Activated CD4-positive, alpha-beta T cell treated with anti-CD3 and anti-CD28 coated beads for 1 hour (primary cell): ENCODE data around the gene CACNA1G.

Experiments
- DNase-seq: peaks from one replicate; pipeline ENCODE4 v3.0.0-alpha.2; 2020

CACNA1G gene

DNA sequence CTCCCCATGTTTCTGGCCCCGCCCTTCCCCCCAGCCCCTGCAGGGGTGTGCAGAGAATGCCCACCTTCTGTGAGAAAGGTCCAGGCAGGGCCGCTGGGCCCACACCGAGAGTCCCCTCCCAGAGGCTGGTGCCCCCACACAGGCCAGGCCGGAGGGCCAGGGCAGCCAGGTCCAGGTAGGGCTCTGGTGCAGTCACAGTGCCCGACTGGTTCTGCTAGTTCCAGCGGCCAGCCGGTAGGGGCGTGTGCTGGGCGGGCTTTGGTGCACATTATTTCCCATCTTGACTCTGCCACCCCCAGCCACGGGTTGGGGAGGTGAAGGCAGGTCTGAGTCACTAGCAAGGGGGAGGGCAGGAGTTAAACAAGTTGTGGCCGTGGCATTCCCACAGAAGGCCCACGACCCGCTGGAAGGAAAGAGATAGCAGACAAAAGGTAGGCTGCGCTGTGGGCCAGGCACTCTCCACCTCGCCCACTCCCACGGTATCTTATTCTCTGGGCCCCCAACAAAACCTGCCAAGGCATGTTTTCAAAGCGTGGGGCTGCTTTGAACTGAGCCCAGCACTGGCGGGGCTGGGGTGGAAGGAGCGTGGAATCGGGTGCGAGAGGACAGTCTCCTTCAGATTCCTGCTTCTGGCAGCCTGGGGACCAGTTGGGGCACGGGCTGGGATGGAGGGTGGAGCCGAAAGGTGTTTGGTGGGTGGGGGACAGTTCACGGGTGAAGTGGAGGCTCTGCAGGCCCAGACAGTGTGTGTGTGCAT lies 26.1 kb upstream of the CACNA1G start:
- no peak for DNase-seq

DNA sequence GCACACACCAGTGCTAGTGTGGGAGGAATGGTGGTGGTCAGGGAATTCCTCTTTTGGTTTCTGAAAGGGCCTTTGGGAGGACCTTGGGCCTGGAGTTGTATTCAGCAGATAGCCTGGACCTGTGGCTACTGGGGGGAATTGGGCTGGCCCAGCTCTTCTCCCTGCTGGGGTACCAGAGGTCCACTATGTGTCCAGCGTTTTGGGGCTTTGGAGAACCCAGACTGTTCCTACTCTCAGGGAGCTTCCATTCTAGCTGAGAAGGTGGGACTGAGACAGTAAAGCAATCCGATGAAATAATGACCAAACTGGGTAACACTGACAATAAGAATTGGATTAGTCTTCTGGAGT lies 25.6 kb upstream of the CACNA1G start:
- no peak for DNase-seq

DNA sequence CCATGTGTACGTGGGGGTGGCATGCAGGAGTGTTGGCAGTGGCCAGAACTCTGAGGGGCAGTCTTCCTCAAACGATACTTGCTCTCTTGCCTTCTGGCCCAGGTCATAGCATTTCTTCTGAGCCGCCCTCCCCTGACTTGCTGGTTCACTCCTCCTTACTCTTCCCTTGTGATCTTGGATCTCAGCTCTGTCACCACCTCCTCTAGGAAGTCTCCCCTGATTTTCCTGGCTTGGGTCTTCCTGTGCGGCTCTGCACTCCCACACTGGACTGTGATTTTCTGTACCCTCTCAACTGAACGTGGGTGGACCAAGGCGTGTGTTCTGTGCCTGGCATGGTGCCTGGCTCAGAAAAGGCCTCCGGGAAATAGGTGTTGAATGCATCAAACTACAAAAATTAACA lies 25.1 kb upstream of the CACNA1G start:
- no peak for DNase-seq

DNA sequence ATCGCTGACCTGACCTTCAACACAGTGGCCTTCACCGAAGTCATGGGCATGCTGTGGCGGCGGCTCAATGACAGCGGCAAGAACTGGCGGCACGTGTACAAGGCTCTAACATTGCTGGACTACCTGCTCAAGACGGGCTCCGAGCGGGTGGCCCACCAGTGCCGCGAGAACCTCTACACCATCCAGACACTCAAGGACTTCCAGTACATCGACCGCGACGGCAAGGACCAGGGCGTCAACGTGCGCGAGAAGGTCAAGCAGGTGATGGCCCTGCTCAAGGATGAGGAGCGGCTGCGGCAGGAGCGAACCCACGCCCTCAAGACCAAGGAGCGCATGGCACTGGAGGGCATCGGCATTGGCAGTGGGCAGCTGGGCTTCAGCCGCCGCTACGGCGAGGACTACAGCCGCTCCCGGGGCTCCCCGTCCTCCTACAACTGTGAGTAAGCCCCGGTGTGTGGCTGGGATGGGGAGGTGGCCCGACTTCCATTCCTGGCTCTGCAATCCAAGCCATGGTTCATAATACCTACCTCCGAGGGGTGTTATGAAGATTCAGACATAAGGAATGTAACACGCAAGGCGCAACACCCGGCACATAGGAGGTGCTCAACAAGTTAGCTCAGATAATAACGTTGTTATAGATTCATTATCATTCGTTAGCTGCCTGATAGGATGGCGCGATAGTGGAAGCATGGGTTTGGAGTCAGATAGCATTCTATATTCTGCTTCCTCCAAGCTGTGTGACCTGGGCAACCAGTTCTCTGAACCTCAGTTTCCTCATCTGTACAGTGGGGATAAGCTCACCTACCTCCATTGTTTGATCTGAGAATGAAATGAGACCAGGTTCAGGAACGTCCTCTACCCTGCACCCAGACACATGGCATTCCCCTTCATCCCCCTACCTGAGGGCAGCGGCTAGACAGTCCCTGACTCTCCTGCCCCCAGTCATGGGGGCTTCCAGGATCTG lies 23.6 kb upstream of the CACNA1G start:
- DNase-seq = no peak

DNA sequence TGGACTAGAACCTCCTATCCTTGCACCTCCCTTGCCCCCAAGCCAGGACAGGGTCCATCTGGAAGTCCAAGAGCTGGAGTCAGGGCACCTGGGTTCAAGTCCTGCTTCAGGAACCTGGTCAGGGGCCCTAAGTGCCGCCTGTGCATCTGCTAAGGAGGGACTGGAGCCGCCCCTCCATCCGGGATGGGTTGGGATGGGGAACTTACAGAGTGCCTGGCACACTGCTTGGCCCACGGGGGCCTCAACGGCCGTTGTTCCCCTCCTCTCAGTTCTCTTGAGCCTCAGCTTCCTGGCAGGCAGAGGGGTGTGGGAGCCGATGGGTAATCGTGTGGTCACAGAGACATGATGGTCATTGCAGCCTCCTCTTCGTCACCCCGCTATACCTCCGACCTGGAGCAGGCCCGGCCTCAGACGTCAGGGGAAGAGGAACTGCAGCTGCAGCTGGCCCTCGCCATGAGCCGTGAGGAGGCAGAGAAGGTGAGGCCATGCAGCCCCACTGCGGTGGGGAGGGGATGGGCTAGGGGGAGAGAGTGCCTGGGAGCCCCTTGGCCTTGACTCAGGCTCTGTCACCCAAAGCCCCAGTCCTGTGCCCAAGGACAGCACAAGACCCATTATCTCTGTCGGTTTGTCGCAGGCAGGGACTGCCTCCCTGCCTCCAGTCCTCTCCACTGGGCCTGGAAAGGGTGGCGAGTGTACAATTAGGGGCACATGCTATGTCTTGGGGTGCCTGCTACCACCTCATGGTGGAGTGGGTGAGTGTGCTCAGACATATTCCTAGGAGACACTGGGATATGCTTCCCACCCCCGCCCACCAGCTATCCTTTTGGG lies 22.6 kb upstream of the CACNA1G start:
- DNase-seq = no peak

DNA sequence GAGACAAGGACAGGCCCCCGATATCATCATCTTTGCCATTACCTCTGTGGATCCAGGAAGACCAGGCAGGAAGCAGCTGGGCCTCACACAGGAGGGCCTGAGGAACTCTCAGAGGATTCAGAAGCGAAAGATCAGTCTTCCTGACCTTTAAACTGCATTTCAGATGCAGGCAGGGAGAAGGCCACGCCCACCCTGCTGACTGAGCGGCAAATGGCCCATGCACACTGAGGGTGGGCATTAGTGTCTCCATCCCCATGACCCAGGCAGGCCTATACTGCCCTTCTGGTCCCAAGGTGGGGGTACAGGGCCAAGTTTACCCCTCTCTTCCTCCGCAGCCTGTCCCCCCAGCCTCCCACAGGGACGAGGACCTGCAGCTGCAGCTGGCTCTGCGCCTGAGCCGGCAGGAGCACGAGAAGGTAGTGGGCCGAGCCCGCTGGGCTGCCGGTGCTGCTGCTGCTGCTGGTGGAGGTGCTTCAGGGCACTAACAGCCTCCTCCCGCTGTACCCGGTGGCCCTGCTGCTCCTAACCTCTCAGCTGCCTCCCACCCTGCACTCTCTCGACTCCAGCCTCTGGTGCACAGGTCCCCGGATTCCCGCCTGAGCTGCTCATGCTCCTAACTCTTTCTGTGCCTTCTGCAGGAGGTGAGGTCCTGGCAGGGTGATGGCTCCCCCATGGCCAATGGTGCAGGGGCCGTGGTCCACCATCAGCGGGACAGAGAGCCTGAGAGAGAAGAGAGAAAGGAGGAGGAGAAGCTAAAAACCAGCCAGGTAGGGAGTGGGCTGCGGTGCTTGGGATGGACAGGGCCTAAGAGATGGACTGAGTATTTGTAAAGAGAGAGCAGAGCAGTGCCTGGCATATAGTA lies 21.7 kb upstream of the CACNA1G start:
- DNase-seq = no peak

DNA sequence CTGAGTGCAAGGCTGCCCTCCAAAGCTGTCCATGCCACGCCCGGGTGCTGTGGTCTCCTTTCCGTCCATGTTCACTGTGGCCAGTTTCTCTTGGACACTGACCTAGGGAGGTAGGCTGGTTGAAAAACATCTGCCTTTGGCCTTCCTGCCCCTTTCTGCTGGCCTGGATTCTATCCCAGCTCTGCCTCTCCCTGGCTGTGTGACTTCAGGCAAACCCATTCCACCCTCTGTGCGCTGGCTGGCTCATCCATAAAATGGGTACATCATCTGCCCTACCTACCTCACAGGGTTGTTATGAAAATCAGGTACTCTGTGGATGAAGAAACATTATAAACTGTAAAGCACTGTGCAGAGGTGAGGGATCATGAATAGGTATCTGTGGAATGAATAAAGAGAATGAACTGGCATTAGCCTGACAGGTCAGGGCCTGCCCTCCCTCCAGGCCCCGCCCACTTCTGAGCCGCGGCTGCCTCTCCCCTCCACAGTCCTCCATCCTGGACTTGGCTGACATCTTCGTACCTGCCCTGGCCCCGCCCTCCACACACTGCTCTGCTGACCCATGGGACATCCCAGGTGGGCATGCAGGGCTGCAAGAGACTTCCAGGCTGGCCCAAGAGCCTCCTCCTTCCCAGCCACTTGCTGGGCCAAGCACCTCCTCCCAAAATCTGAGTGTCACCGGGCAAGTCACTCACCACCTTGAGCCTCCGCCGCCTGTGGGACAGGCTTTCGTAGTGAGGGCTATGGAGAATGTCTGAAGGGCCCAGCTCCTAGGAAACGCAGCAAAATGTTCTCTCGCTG lies 20.6 kb upstream of the CACNA1G start:
- DNase-seq = no peak

DNA sequence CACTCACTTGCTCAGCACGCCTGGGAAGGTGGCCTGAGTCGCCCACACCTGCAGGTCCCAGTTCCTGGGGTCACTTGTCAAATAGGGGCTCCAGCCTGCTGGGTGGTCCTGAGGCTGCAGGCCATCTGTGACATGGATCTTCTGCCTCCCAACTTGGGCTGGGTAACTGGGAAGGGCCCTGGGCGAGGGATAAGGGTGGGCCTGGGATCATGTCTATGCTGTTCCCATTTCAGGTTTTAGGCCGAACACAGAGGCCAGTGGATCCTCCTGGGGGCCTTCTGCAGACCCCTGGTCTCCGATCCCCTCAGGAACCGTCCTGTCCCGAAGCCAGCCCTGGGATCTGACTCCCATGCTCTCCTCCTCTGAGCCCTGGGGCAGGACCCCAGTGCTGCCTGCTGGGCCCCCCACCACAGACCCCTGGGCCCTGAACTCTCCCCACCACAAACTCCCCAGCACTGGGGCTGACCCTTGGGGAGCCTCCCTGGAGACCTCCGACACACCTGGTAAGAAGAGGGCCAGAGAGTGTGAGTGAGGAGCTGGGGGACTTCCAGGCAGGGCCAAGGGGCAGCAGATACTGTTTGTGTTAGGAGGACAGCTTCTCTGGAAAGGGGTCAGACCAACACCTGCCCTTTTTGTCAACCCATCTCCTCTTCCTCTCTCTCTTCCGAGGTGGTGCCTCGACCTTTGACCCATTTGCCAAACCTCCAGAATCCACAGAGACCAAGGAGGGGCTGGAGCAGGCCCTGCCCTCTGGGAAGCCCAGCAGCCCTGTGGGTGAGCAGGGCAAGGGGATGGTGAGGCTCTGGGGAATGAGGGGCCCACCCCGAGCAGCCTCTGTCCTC lies 19.7 kb upstream of the CACNA1G start:
- no peak for DNase-seq

DNA sequence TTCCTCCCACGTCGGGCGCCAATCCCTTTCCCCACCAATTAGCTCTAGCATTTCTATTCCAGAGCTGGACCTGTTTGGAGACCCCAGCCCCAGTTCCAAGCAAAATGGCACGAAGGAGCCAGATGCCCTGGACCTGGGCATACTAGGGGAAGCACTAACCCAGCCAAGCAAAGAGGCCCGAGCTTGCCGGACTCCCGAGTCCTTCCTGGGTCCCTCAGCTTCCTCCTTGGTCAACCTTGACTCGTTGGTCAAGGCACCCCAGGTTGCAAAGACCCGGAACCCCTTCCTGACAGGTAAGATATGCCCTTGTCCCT lies 19.2 kb upstream of the CACNA1G start:
- DNase-seq = no peak

DNA sequence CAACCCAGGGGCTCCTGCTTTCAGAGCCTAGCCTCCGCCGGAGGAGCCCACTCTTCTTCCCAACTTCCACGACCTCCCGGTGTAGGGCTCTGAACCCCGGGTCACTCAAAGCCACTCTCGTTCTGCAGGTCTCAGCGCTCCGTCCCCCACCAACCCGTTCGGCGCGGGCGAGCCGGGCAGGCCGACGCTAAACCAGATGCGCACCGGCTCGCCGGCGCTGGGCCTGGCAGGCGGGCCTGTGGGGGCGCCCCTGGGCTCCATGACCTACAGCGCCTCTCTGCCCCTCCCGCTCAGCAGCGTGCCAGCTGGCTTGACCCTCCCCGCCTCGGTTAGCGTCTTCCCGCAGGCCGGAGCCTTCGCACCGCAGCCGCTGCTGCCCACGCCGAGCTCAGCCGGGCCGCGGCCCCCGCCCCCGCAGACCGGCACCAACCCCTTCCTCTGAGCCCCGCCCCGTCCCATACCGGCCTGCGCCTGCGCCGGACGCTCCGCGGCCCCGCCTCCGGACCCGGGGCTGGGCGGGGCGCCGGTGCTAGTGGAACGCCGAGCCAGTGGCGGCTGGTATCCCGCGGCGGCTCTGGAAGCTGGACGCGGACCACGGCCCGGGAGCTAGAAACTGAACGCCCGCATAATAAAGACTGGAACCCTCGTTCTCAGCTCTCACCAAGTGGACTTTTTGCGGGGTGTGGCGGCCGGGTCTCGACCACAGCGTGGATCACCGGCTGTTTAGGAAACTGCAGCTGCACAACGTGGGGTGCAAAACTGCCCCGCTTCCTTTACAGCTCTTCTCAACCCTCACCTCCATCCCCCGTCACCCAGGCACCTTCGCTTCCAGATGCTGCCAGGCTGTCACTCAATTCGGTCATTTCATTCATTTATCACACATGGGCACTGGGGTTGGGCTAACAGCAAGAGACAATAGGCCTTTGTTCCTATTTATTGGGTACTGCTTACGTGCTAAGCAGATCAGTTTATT lies 18.5 kb upstream of the CACNA1G start:
- peak; percentile 73 for DNase-seq

DNA sequence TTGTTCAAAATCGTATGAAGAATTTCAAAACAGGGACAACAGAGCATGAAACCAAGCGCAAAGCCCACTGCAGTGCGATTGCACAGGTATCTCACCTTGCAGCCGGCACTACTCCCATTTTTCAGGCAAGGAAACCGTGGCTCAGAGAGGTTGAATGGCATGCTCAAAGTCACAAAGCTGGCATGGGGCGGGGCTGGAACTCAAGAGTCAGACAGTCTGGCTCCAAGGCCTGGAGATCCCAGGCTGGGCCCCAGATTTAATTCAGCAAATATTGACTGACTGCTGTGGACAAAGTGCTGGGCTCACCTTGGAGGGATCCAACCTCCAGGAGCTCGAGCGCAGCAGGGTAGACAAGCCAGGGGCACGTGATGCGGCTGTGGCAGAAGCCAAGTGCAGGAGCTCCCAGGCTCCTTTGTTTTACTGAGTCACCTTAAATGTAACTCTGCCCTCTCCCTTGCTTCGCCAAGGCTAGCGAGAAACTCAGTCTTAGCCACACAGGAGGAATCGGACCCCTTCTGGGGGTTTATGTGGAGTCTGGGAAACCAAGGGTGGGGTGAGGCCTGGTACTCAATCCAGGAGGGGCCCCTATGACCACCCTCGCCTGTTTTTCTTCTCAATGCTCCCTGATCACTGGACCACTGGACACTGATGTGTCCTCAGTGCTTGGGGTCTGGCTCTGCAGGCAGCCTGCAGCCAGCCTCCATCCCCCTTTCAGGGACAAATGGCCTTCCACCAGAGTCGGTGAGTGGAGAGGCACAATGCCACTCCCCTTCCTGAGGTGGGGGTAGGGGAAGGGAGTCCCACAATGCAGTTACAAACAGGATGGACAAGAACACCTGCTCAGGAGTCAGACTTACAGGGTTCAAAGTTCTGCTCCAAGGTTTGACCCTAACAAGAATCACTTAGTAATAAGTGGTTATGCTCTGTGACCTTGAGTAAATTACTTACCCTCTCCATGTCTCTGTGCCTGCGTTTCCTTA lies 17.4 kb upstream of the CACNA1G start:
- no peak for DNase-seq

DNA sequence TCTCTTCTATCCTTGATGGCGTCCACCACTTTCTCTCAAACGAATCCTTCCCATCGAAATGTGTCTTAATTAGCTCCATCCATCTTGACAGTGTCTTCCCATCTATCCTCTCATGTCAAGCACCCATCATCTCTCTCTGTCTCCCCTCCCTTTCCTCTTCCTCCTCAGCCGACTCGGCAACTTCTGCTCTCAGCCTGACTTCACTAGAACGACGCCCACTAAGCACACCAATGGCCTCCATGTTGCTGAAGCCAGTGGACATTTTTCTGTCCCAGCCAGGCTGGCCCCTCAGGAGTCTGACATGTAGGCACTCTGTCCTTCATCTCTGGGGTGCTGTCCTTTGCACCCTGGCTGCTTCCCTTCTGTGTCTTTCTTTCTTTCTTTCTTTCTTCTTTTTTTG lies 16.0 kb upstream of the CACNA1G start:
- DNase-seq = no peak

DNA sequence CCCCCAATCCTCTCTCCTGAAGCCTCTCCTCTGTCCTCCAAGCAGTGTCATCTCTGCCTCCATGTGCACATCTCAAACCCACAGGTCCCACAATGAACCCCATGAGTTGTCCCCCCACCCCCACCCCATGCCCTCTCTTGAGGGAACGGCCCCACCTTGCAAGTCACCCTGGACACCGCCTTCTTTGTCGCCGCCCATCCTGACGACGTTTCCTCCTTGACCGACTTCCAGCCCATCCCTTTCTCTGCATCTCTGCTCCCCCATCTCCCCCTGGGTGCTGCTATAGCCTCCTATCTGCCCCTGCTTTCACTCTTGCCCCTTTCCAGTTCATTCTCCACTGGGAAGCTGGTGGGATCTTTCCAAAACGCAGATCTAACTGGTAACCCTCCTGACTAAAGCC lies 15.2 kb upstream of the CACNA1G start:
- DNase-seq = no peak

DNA sequence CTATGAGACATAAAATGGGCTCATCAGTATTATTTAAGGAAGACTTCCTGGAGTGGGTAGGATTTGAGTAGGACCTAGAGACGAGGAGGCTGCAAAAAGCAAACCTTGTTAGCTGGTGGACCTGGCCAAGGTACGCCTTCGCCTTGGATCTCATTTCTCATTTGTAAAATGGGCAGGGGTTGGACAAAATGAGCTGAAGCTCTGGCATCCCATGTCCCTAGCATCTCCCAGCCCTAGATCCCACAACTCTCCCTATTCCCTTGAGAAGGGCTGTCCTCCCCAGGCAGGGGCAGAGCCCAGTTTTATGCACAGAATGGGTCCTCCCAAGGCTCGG lies 13.8 kb upstream of the CACNA1G start:
- DNase-seq = no peak

DNA sequence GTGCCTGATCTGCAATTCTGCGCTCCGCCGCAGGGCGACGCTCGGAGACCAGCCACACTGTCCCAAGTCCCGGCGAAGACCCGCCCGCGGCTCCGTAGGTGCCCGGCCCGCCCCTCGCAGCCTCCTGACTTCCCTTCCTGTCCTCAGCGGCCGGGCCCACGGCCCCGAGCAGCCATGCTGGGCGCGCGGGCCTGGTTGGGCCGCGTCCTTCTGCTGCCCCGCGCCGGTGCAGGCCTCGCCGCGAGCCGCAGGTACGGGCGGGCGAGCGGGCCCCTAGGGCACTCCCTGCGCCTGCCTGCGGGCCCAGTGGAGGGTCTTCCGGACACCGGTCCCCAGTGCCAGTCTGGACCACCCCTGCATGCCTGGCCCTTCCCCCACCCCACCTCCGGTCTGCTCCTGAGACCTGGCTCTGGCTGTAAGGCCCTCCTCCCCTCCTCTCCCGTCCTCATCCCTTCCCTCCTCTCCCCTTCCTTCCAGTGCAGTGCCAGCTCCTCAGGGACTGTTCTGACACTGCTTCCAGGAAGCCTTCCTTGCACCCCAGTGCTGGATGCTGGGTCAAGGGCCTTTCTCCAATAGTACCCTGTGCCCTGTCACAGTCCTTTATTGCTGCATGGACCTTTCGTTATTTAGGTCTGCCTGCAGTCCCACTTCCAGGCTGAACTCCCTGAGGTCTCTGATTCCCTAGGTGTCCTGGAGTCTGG lies 13.3 kb upstream of the CACNA1G start, which contains the start of gene SPATA20:
Gene SPATA20, plus strand, starts transcription at position 140 of the 701 bp plus-strand sequence. Its CDS starts 35 bp downstream, at position 175.
- DNase-seq = peak; percentile 74

DNA sequence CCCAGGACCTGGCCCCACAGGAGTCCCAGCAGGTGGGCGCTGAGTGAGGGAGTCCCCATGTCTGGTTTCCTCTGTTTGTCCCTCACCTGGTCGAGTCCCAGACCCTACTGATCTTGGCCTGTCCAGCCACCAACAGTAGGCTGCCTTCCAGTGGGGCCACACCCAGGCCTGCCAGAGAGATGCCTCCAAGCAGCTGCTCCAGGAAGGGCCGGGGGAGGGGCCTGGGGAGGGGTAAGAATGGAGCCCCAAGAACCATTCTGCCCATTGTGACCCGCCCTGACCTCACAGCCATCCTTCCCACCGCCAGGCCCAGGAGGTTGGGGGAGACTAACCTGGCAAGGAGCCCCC lies 12.8 kb upstream of the CACNA1G start:
- no peak for DNase-seq

DNA sequence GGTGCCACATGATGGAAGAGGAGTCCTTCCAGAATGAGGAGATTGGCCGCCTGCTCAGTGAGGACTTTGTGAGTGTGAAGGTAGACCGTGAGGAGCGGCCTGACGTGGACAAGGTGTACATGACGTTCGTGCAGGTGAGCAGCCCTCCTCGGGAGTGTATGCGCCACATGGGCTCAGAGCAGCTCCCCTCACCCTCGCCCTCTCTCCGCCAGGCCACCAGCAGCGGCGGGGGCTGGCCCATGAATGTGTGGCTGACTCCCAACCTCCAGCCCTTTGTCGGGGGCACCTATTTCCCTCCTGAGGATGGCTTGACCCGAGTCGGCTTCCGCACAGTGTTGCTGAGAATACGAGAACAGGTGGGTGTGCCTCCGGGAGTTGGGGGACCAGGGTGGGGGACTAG lies 11.7 kb upstream of the CACNA1G start:
- no peak for DNase-seq
